GM10248 (cell line): Measurements from ENCODE around the gene UHRF1.

ENCODE experiments used
- CTCF ChIA-PET: fragments of 300-600 bp; sonication (Branson Sonifier 250); formaldehyde crosslinking; extraction: SDS; loops from one replicate; lab custom pipeline; 2021; ENCODE audit warnings: antibody characterized with exemption; lab: Yijun Ruan, JAX
- POLR2A ChIA-PET: fragments of 350-650 bp; sonication (Branson Sonifier 250); formaldehyde crosslinking; extraction: SDS; loops from one replicate; lab custom pipeline; 2020; ENCODE audit warnings: antibody characterized with exemption; lab: Yijun Ruan, JAX
- DNase-seq: peaks from one replicate; pipeline ENCODE4 v3.0.0; 2012; ENCODE audit errors: extremely low spot score
- TF ChIP-seq, protein P1 (sequence below): IDR thresholded peaks from 2 replicates; pipeline ENCODE4 v1.5.1; 2012; ENCODE audit warnings: mild to moderate bottlenecking, low read depth; ENCODE audit errors: extremely low read depth, missing control alignments, control extremely low read depth

Gene UHRF1

DNA sequence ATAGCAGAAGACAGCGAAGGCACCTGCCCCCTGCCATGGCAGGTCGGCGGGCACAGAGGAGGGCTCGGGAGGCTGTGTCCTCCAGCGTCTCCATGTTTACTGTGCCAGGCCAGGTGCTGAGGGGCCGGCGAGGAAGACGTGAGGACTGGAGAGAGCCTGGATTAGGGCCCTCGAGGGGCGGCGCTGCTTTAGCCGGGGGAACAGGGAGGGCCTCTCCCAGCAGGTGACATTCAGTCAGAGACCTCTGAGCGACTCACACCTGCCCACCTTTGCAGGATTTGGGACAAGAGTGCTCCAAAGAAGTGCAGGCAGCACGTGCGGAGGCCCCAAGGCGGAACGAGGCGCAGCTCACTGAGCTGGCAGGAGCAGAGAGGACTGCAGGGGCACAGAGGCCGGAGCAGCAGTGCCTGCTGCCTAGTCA, 77.2 kb downstream of the UHRF1 start:
- ChIA-PET CTCF (interaction anchor here (3.1 kb wide), 1 partner anchor 15 kb away, joined by 14 read pairs; no protein-coding TSS in a partner anchor), POLR2A (interaction anchor here (1.8 kb wide), 1 partner anchor 18 kb away, joined by 7 read pairs; the partner anchor contains the start of gene KDM4B)
- no peak for DNase-seq
- TF ChIP-seq, protein P1, sequence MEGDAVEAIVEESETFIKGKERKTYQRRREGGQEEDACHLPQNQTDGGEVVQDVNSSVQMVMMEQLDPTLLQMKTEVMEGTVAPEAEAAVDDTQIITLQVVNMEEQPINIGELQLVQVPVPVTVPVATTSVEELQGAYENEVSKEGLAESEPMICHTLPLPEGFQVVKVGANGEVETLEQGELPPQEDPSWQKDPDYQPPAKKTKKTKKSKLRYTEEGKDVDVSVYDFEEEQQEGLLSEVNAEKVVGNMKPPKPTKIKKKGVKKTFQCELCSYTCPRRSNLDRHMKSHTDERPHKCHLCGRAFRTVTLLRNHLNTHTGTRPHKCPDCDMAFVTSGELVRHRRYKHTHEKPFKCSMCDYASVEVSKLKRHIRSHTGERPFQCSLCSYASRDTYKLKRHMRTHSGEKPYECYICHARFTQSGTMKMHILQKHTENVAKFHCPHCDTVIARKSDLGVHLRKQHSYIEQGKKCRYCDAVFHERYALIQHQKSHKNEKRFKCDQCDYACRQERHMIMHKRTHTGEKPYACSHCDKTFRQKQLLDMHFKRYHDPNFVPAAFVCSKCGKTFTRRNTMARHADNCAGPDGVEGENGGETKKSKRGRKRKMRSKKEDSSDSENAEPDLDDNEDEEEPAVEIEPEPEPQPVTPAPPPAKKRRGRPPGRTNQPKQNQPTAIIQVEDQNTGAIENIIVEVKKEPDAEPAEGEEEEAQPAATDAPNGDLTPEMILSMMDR: no peak

DNA sequence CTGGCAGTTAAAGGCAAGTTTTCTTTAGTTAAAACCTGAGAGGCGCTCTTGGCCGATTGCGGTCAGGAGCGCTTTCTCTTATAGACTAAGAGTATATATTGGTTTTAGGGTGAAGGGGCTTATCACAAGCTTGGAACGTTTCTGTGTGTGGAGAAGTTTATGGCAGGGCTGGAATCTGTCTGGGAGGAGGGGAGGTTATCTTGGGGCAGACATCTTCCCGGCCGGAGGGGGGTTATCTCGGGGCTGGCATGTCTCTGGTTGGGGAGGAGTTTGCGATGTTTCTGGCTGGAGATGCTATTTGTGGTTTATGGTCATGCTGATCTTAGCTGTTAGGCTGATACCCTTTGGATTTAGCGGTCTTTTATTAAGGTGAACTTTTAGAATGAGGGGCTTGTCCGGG, 78.0 kb downstream of the UHRF1 start:
- CTCF ChIA-PET: interaction anchor here (1.9 kb wide), 1 partner anchor 43 kb away, joined by 4 read pairs; no protein-coding TSS in a partner anchor
- TF ChIP-seq, protein P1: no peak
- no peak for DNase-seq
- POLR2A ChIA-PET: interaction anchor here (1.8 kb wide), 1 partner anchor 19 kb away, joined by 7 read pairs; the partner anchor contains the start of gene KDM4B

DNA sequence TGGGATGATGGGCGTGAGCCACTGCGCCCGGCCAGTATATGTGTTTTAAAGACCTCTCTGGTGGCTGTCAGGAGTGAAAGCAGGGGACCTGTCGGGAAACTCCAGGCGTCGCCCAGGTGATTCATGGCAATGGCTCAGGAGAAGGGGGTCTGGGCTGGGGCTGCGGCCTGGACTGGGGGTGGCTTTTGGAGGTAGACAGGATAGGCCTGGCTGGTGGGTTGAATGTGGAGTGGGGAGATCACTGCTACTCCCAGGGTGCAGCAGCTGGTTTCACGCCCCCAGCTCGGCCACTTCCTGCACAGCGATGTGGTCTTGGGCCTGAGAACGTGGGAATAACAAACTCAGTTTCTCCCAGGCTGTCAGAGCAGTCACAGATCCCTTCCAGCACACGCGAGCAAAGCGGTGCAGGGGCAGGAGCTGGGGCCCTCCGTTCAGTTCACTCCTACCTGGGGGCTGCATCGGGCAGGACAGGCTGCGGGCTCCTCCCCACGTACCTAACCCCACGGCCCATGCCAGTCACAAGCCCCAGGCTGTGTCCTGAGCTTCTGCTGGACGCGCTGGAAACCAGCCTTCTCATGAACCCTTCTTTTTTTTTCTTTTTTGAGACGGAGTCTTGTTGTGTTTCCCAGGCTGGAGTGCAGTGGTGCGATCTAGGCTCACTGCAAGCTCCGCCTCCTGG, 78.5 kb downstream of the UHRF1 start:
- ChIA-PET CTCF (interaction anchor here (0.8 to 1.9 kb wide), 3 partner anchors 12 to 44 kb away, joined by 4 read pairs; no protein-coding TSS in a partner anchor), POLR2A (interaction anchor here (1.8 kb wide), 1 partner anchor 19 kb away, joined by 7 read pairs; the partner anchor contains the start of gene KDM4B)
- TF ChIP-seq, protein P1: no peak
- DNase-seq: no peak

DNA sequence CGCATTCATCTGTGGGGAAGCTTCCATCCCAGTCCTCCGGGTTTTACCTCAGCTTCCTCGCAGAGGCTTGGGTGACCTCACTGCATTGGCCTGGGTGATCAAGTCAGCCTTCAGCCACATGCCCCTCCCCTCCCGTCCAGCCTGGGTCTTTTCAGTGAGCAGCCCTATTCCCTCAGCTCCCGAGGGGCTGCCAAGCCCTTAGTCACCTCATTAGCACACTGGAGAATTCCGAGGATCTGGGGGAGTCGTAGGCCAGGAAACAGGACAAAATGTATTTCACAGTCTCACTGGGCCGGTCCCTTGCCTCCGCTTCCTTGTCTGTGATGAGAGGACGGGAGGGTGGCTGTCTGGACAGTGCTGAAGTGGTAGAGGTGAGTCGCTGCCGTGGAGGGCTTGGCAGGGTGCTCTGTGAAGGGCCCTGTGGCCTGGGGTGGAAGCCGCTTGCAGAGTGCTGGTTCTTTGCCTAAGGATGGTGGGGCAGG, 79.5 kb downstream of the UHRF1 start:
- CTCF ChIA-PET: interaction anchor here (0.8 to 1.9 kb wide), 3 partner anchors 13 to 43 kb away, joined by 4 read pairs; no protein-coding TSS in a partner anchor
- TF ChIP-seq, protein P1: no peak
- POLR2A ChIA-PET: no interaction called here
- DNase-seq: no peak

DNA sequence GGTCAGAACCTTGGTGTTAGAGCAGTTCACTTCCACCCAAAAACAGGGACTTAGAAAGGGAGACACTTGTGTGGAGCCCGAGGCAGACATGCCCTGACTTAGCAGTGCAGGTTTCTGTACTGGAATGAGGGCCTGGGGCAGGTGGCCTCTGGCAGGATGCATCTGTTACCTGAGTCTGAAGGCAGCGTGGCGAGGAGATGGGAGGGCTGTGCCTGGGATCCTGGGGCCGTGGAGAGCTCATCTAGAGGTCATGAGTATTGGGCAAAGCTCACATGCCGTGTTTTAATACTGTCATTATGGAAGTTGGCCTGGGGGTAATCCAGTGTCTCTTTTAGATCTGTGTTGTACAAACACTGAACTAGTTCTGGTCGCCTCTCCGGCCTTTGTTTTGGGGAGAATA, 81.0 kb downstream of the UHRF1 start:
- ChIA-PET POLR2A (no interaction called here), CTCF (interaction anchor here (1.0 kb wide), 1 partner anchor 11 kb away, joined by 3 read pairs; no protein-coding TSS in a partner anchor)
- no peak for DNase-seq
- TF ChIP-seq, protein P1: no peak

DNA sequence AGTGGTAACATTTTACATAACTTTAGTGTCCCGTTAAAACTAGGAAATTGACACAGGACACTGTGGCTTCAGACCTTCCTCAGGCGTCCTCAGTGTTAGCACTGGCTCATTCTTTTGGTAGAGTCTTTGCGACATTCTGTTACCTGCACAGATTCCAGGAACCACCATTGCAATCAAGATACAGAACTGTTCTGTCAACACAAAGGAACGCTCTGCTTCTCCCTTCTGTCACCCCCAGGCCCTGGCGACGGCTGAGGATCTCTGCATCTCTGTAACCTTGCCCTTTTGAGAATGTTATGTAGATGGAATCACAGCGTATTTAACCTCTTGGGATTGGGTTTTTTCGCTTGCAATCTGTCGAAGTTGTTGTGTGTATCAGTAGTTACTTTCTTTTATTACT, 82.2 kb downstream of the UHRF1 start:
- TF ChIP-seq, protein P1: no peak
- no peak for DNase-seq
- ChIA-PET CTCF (no interaction called here), POLR2A (no interaction called here)
